Measurements from ENCODE around the gene BTD. TPM values are rescaled to one million over a fixed set of nuclear protein-coding genes. Genes with fewer than 3 reads are reported as not detected.

The BTD gene
- total and polyA plus RNA-seq, 2 donors (not counting 3 experiments of a cell fraction or from before 2014, with no cell fraction given): 20.3 to 32.2 TPM

- intact Hi-C loops (cut with micrococcal nuclease): no loop called here
- H3K27ac ChIP-seq (ENCODE audit: insufficient read depth, low read depth, low read length): no peak overlapping the region
- H3K4me1 ChIP-seq (ENCODE audit: control insufficient read depth, extremely low read depth, insufficient read depth, low read length): no peaks in the 10 kb centered on the region
- H3K9me3 ChIP-seq (replicated peaks; ENCODE audit: control insufficient read depth, insufficient read depth, low read length): no peaks in the 10 kb centered on the region
- H3K79me2 ChIP-seq (ENCODE audit: control insufficient read depth, insufficient read depth, low read length): no peaks in the 10 kb centered on the region
- dilution Hi-C loops (cut with MboI; ENCODE audit: extremely low pct_ligation_motif_present, low sequenced_read_pairs): no loop called here
- no peak overlapping the region for H3K4me2 ChIP-seq (ENCODE audit: insufficient read depth, low read length)
- ChIA-PET POLR2A (interaction anchor here (0.6 kb wide), 2 partner anchors 24 to 197 kb away, joined by 3 read pairs; no protein-coding TSS in a partner anchor), CTCF (interaction anchor here (0.8 to 1.0 kb wide), 2 partner anchors 12 to 34 kb away, joined by 3 read pairs; no protein-coding TSS in a partner anchor)
- BruUV-seq (replicated peaks): no TSS peak
- H3K9ac ChIP-seq (replicated peaks; ENCODE audit: extremely low read depth, insufficient read depth, low read length): no peak overlapping the region
- FAIRE-seq (no peak), DNase-seq (ENCODE audit: low read depth, low spot score) (no peak)
- no peak overlapping the region for H2AFZ ChIP-seq (ENCODE audit: low read depth, low read length)
- peaks cover 0 to 2% of the 10 kb centered on the region in 2 experiments for H3K36me3 ChIP-seq (ENCODE audit: control insufficient read depth in 2 of 2, extremely low read depth in 1 of 2, insufficient read depth in 2 of 2, low read length in 2 of 2)
- H3K4me3 ChIP-seq (replicated peaks in 1 of 3; ENCODE audit: insufficient read depth in 1 of 3, low read depth in 1 of 3, low read length in 3 of 3): no peak overlapping the region
- no peaks in the 10 kb centered on the region for H3K9me1 ChIP-seq (replicated peaks; ENCODE audit: control insufficient read depth, extremely low read depth, insufficient read depth, low read length)
- TF ChIP-seq POLR2AphosphoS5 (IDR thresholded peaks at IDR 0.05; ENCODE audit: insufficient read depth, low read depth, low read length): peak; percentile 15
- TF ChIP-seq MYC (IDR thresholded peaks at IDR 0.05; ENCODE audit: low read depth, low read length): no peak
- no peak for TF ChIP-seq CTCF (IDR thresholded peaks at IDR 0.05; ENCODE audit: extremely low read depth in 1 of 2, insufficient read depth in 1 of 2, low read depth in 1 of 2, low read length in 2 of 2)
- no peaks in the 10 kb centered on the region for H3K27me3 ChIP-seq (ENCODE audit: control insufficient read depth in 2 of 2, insufficient read depth in 2 of 2, low read length in 2 of 2)
- H4K20me1 ChIP-seq (replicated peaks; ENCODE audit: control insufficient read depth, extremely low read depth, insufficient read depth, low read length): no peaks in the 10 kb centered on the region
These were observed 62.6 kb downstream of the BTD start for GRCh38 chr3:15664144-15664543.

- peaks cover 2 to 12% of the 10 kb centered on the region in 2 experiments for H3K36me3 ChIP-seq (ENCODE audit: control insufficient read depth in 2 of 2, extremely low read depth in 1 of 2, insufficient read depth in 2 of 2, low read length in 2 of 2)
- CTCF ChIA-PET: interaction anchor here (1.0 kb wide), 1 partner anchor 35 kb away, joined by 3 read pairs; no protein-coding TSS in a partner anchor
- POLR2A ChIA-PET: no interaction called here
- TF ChIP-seq MYC (IDR thresholded peaks at IDR 0.05; ENCODE audit: low read depth, low read length) (no peak), MAX (IDR thresholded peaks at IDR 0.05; ENCODE audit: insufficient read depth, insufficient read length) (no peak), JUN (IDR thresholded peaks at IDR 0.05; ENCODE audit: borderline replicate concordance, insufficient read depth, insufficient read length, low read depth) (no peak), EZH2 (IDR thresholded peaks at IDR 0.05; ENCODE audit: borderline replicate concordance, low read depth, low read length, severe bottlenecking) (no peak), FOS (IDR thresholded peaks at IDR 0.05; ENCODE audit: borderline replicate concordance, insufficient read depth, low read length) (no peak), POLR2AphosphoS5 (IDR thresholded peaks at IDR 0.05; ENCODE audit: insufficient read depth, low read depth, low read length) (no peak), POLR2A (IDR thresholded peaks at IDR 0.05; ENCODE audit: low read depth, low read length) (no peak), CTCF (IDR thresholded peaks at IDR 0.05; ENCODE audit: extremely low read depth in 1 of 2, insufficient read depth in 1 of 2, low read depth in 1 of 2, low read length in 2 of 2) (no peak), GATA2 (IDR thresholded peaks at IDR 0.05; ENCODE audit: insufficient read depth, insufficient read length, low read depth, low read length) (no peak)
- no peak overlapping the region for H3K4me3 ChIP-seq (replicated peaks in 1 of 3; ENCODE audit: insufficient read depth in 1 of 3, low read depth in 1 of 3, low read length in 3 of 3)
- FAIRE-seq: no peak
- H3K9me1 ChIP-seq (replicated peaks; ENCODE audit: control insufficient read depth, extremely low read depth, insufficient read depth, low read length): no peaks in the 10 kb centered on the region
- H3K27me3 ChIP-seq (ENCODE audit: control insufficient read depth in 2 of 2, insufficient read depth in 2 of 2, low read length in 2 of 2): no peaks in the 10 kb centered on the region
- DNase-seq (ENCODE audit: low read depth, low spot score): no peak
- BruUV-seq (replicated peaks): no TSS peak
- no peaks in the 10 kb centered on the region for H3K79me2 ChIP-seq (ENCODE audit: control insufficient read depth, insufficient read depth, low read length)
- intact Hi-C loops (cut with micrococcal nuclease): no loop called here
- H4K20me1 ChIP-seq (replicated peaks; ENCODE audit: control insufficient read depth, extremely low read depth, insufficient read depth, low read length): no peaks in the 10 kb centered on the region
- H3K9ac ChIP-seq (replicated peaks; ENCODE audit: extremely low read depth, insufficient read depth, low read length): no peak overlapping the region
- no peaks in the 10 kb centered on the region for H3K4me1 ChIP-seq (ENCODE audit: control insufficient read depth, extremely low read depth, insufficient read depth, low read length)
- dilution Hi-C loops (cut with MboI; ENCODE audit: extremely low pct_ligation_motif_present, low sequenced_read_pairs): no loop called here
- no peak overlapping the region for H3K27ac ChIP-seq (ENCODE audit: insufficient read depth, low read depth, low read length)
- no peak overlapping the region for H3K4me2 ChIP-seq (ENCODE audit: insufficient read depth, low read length)
- H3K9me3 ChIP-seq (replicated peaks; ENCODE audit: control insufficient read depth, insufficient read depth, low read length): no peaks in the 10 kb centered on the region
- H2AFZ ChIP-seq (ENCODE audit: low read depth, low read length): no peak overlapping the region
These were observed 64.1 kb downstream of the BTD start for GRCh38 chr3:15665510-15666150.

Data from endothelial cell of umbilical vein (primary cell).